GM21367 (cell line): ENCODE results near the gene NT5DC1.
A peak's percentile ranks its signal among the peaks of the same experiment; 100 is the strongest.
"Not testable (repeated sequence)": the region's sequence is repeated elsewhere in the genome, so short reads cannot be mapped to it uniquely, and the experiment has no call there.

Experiments
- ATAC-seq: cut with Tn5 transposase; IDR thresholded peaks from one replicate; pipeline ENCODE4 v1.9.1; 2021; ENCODE audit not compliant: unreplicated experiment

The NT5DC1 gene

GRCh38 chr6:116271149-116271708 is 170.6 kb downstream of the NT5DC1 start:
- ATAC-seq, result no peak

GRCh38 chr6:116277124-116277523 is 176.5 kb downstream of the NT5DC1 start:
- ATAC-seq, result no peak

- ATAC-seq, result no peak
Measured at GRCh38 chr6:116278481-116278829, 177.8 kb downstream of the NT5DC1 start.

GRCh38 chr6:116278854-116279231 is 178.2 kb downstream of the NT5DC1 start:
- peak; percentile 1 for ATAC-seq

GRCh38 chr6:116279232-116280160 is 178.8 kb downstream of the NT5DC1 start, which contains the start of gene TSPYL1:
Gene TSPYL1 (minus strand): TSS chr6:116279930. CDS start chr6:116279830, 100 bp downstream.
- ATAC-seq, result peak; percentile 93

GRCh38 chr6:116280161-116280932 is 179.7 kb downstream of the NT5DC1 start:
- no peak for ATAC-seq

- no peak for ATAC-seq
Measured at GRCh38 chr6:116280933-116281316, 180.3 kb downstream of the NT5DC1 start.

GRCh38 chr6:116282698-116283097 is 182.0 kb downstream of the NT5DC1 start:
- no peak for ATAC-seq

- no peak for ATAC-seq
Measured at GRCh38 chr6:116283191-116283590, 182.5 kb downstream of the NT5DC1 start.

- not testable (repeated sequence) for ATAC-seq
Measured at GRCh38 chr6:116284984-116285383, 184.3 kb downstream of the NT5DC1 start.

GRCh38 chr6:116286773-116287358 is 186.2 kb downstream of the NT5DC1 start:
- no peak for ATAC-seq

GRCh38 chr6:116287689-116288282 is 187.1 kb downstream of the NT5DC1 start:
- peak; percentile 79 for ATAC-seq

GRCh38 chr6:116289876-116290275 is 189.2 kb downstream of the NT5DC1 start:
- no peak for ATAC-seq

GRCh38 chr6:116290799-116291198 is 190.1 kb downstream of the NT5DC1 start:
- ATAC-seq, result no peak

GRCh38 chr6:116291701-116292396 is 191.2 kb downstream of the NT5DC1 start:
- no peak for ATAC-seq

GRCh38 chr6:116292553-116292952 is 191.9 kb downstream of the NT5DC1 start:
- ATAC-seq, result no peak

GRCh38 chr6:116298273-116298672 is 197.6 kb downstream of the NT5DC1 start:
- ATAC-seq, result no peak

GRCh38 chr6:116298973-116299372 is 198.3 kb downstream of the NT5DC1 start:
- ATAC-seq, result no peak
